Posterior vena cava (tissue), 2 donors: Measurements from ENCODE around the gene CELA3A. TPM values are rescaled to one million over a fixed set of nuclear protein-coding genes. Genes with fewer than 3 reads are reported as not detected.

Experiments used
- DNase-seq: peaks from one replicate; pipeline ENCODE4 v3.0.0-alpha.2; 2020; ENCODE audit warnings: low spot score
- intact Hi-C, 2 donors: fragments of 100-400 bp; cut with DNase I; formaldehyde crosslinking; loops; one replicate each; pipeline versions ENCODE4 v1.14.1 to v1.14.2; 2022 to 2023
- total RNA-seq, 2 donors: library from RNA; stranded (reverse); fragmentation: NEBNext Ultra II Directional; extraction: Animal tissue kit (Norgen Biotek cat#: 25700); gene quantifications; one replicate each; pipeline ENCODE4 v1.2.1, GENCODE V29; 2021
- donor health status: DM: yes; HTN: yes; CAD: no.
- donor health status: DM: yes; HTN: yes; CAD: no.

The CELA3A gene
- total RNA-seq, 2 donors from 2014 or later, result 7.6 TPM; not detected in 1

- intact Hi-C loops, result no loop called here
- DNase-seq, result no peak
These were observed 40.0 kb downstream of the CELA3A start for GRCh38 chr1:22041505-22041904.

- intact Hi-C loops, result no loop called here
- DNase-seq, result no peak
These were observed 41.8 kb downstream of the CELA3A start for GRCh38 chr1:22043198-22043769.

- intact Hi-C loops, result no loop called here
- no peak for DNase-seq
These were observed 43.4 kb downstream of the CELA3A start for GRCh38 chr1:22044690-22045420.

GRCh38 chr1:22045604-22046228, 44.3 kb downstream of the CELA3A start:
- no peak for DNase-seq
- intact Hi-C loops, result no loop called here

GRCh38 chr1:22048351-22049192, 47.1 kb downstream of the CELA3A start:
- intact Hi-C loops, result no loop called here
- no peak for DNase-seq

GRCh38 chr1:22050330-22050729, 48.9 kb downstream of the CELA3A start:
- DNase-seq, result no peak
- intact Hi-C loops, result no loop called here

GRCh38 chr1:22051607-22052114, 50.2 kb downstream of the CELA3A start:
- intact Hi-C loops, result no loop called here
- DNase-seq, result no peak

- DNase-seq, result peak; percentile 99
- intact Hi-C loops, result no loop called here
These were observed 50.9 kb downstream of the CELA3A start, which contains the start of gene CDC42 for GRCh38 chr1:22052115-22053016. Gene CDC42 (plus strand): TSS chr1:22052709. CDS start chr1:22078479, 25,770 bp downstream.

- intact Hi-C loops, result no loop called here
- DNase-seq, result peak; percentile 89
These were observed 51.8 kb downstream of the CELA3A start for GRCh38 chr1:22053017-22053860.

- no peak for DNase-seq
- intact Hi-C loops, result no loop called here
These were observed 52.7 kb downstream of the CELA3A start for GRCh38 chr1:22053861-22054770.

- intact Hi-C loops, result no loop called here
- DNase-seq, result no peak
These were observed 54.0 kb downstream of the CELA3A start for GRCh38 chr1:22055463-22055862.

- intact Hi-C loops, result no loop called here
- DNase-seq, result no peak
These were observed 54.6 kb downstream of the CELA3A start for GRCh38 chr1:22056043-22056442.

GRCh38 chr1:22056936-22057335, 55.5 kb downstream of the CELA3A start:
- no peak for DNase-seq
- intact Hi-C loops, result no loop called here

- DNase-seq, result no peak
- intact Hi-C loops, result no loop called here
These were observed 56.4 kb downstream of the CELA3A start for GRCh38 chr1:22057861-22058260.
